ENCODE measurements around the gene RBSN.

The RBSN gene

GRCh38 chr3:15051531-15051930, 47.4 kb downstream of the RBSN start:
- DNase-seq (ENCODE audit: low read depth) = peak; percentile 61
- TF ChIP-seq, protein P1, sequence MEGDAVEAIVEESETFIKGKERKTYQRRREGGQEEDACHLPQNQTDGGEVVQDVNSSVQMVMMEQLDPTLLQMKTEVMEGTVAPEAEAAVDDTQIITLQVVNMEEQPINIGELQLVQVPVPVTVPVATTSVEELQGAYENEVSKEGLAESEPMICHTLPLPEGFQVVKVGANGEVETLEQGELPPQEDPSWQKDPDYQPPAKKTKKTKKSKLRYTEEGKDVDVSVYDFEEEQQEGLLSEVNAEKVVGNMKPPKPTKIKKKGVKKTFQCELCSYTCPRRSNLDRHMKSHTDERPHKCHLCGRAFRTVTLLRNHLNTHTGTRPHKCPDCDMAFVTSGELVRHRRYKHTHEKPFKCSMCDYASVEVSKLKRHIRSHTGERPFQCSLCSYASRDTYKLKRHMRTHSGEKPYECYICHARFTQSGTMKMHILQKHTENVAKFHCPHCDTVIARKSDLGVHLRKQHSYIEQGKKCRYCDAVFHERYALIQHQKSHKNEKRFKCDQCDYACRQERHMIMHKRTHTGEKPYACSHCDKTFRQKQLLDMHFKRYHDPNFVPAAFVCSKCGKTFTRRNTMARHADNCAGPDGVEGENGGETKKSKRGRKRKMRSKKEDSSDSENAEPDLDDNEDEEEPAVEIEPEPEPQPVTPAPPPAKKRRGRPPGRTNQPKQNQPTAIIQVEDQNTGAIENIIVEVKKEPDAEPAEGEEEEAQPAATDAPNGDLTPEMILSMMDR (IDR thresholded peaks at IDR 0.05; ENCODE audit: low read depth, low read length) = peak; percentile 76
- no peak for TF ChIP-seq POLR2A (IDR thresholded peaks at IDR 0.05; ENCODE audit: extremely low read depth, insufficient read length)
- no peak overlapping the region for H3K4me3 ChIP-seq (ENCODE audit: low read depth, low read length)

- TF ChIP-seq, protein P1 (IDR thresholded peaks at IDR 0.05; ENCODE audit: low read depth, low read length) = no peak
- no peak for TF ChIP-seq POLR2A (IDR thresholded peaks at IDR 0.05; ENCODE audit: extremely low read depth, insufficient read length)
- no peak for TF ChIP-seq MAX (IDR thresholded peaks at IDR 0.05; ENCODE audit: low read depth, low read length)
- TF ChIP-seq MYC (IDR thresholded peaks at IDR 0.05; ENCODE audit: low read depth, low read length) = no peak
Observed at GRCh38 chr3:15050405-15051092, 48.4 kb downstream of the RBSN start.

GRCh38 chr3:15049584-15049983, 49.4 kb downstream of the RBSN start:
- TF ChIP-seq, protein P1 (IDR thresholded peaks at IDR 0.05; ENCODE audit: low read depth, low read length) = no peak
- TF ChIP-seq POLR2A (IDR thresholded peaks at IDR 0.05; ENCODE audit: extremely low read depth, insufficient read length) = no peak
- TF ChIP-seq MYC (IDR thresholded peaks at IDR 0.05; ENCODE audit: low read depth, low read length) = no peak
- no peak for TF ChIP-seq MAX (IDR thresholded peaks at IDR 0.05; ENCODE audit: low read depth, low read length)
- no peak for DNase-seq (ENCODE audit: low read depth)
- no peak overlapping the region for H3K4me3 ChIP-seq (ENCODE audit: low read depth, low read length)

More at GRCh38 chr3:15050405-15051092, 48.4 kb downstream of the RBSN start:
- no peak overlapping the region for H3K4me3 ChIP-seq (ENCODE audit: low read depth, low read length)
- DNase-seq (ENCODE audit: low read depth) = no peak

- TF ChIP-seq POLR2A (IDR thresholded peaks at IDR 0.05; ENCODE audit: extremely low read depth, insufficient read length) = no peak
- TF ChIP-seq MAX (IDR thresholded peaks at IDR 0.05; ENCODE audit: low read depth, low read length) = no peak
- no peak for TF ChIP-seq MYC (IDR thresholded peaks at IDR 0.05; ENCODE audit: low read depth, low read length)
- TF ChIP-seq, protein P1 (IDR thresholded peaks at IDR 0.05; ENCODE audit: low read depth, low read length) = no peak
- no peak overlapping the region for H3K4me3 ChIP-seq (ENCODE audit: low read depth, low read length)
- DNase-seq (ENCODE audit: low read depth) = no peak
Observed at GRCh38 chr3:15045667-15046066, 53.3 kb downstream of the RBSN start.

- no peak for DNase-seq (ENCODE audit: low read depth)
- H3K4me3 ChIP-seq (ENCODE audit: low read depth, low read length) = no peak overlapping the region
- no peak for TF ChIP-seq MYC (IDR thresholded peaks at IDR 0.05; ENCODE audit: low read depth, low read length)
- no peak for TF ChIP-seq MAX (IDR thresholded peaks at IDR 0.05; ENCODE audit: low read depth, low read length)
Observed at GRCh38 chr3:15044326-15044725, 54.6 kb downstream of the RBSN start.

DNA sequence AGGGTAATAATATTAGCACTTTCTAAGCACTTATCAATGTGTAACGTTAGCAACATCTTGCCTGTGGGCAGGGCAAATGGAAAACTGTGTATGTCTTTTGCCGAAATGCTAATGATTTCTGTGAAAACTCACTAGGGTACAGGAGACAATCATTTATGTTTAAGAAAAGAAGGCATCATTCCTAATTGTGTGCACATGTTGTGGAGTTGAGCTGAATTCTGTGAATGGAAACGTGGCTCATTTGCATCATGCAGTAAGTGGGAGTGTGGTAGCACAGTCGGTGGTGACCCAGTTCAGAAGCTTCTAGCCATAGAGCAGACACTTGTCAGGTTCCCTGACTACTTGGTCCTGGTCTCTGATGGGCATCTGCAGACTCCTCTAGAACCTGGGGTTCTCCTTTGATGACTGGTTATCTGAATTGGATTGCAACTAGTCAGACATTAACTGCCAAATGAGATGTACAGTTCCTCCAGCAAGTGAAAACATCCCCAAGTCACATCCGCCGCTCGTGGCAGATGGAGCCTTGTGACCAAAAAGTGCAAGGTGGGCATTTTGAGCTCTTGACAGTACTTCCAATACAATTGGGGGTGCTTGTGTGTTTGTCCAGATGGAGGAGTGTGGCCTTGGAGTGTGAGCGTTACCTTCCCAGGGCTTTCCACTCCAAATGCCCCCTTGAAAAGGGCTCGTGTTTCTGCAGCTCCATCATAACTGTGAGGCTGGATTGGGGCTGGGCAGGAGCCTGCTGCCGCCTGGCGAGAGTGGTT, 55.4 kb downstream of the RBSN start:
- TF ChIP-seq MYC (IDR thresholded peaks at IDR 0.05; ENCODE audit: low read depth, low read length) = no peak
- TF ChIP-seq POLR2A (IDR thresholded peaks at IDR 0.05; ENCODE audit: extremely low read depth, insufficient read length) = no peak
- TF ChIP-seq MAX (IDR thresholded peaks at IDR 0.05; ENCODE audit: low read depth, low read length) = no peak
- TF ChIP-seq, protein P1 (IDR thresholded peaks at IDR 0.05; ENCODE audit: low read depth, low read length) = no peak
- no peak overlapping the region for H3K4me3 ChIP-seq (ENCODE audit: low read depth, low read length)
- DNase-seq (ENCODE audit: low read depth) = no peak
